H9 (cell line): ENCODE results near the gene U2AF1L4. TPM values are rescaled to one million over a fixed set of nuclear protein-coding genes. Genes with fewer than 3 reads are reported as not detected.

Experiments
- DNase-seq: peaks from one replicate; pipeline ENCODE4 v3.0.0-alpha.2; 2017
- H2AFZ ChIP-seq: one replicate; pipeline ENCODE4 v1.6.1; 2013; ENCODE audit warnings: mild to moderate bottlenecking, low read length, control low read depth, moderate library complexity
- H2AK5ac ChIP-seq: 2 replicates; pipeline ENCODE4 v1.6.1; 2013; ENCODE audit warnings: low read length, control low read depth, mixed read lengths; ENCODE audit not compliant: insufficient read length
- H2BK120ac ChIP-seq: one replicate; pipeline ENCODE4 v1.6.1; 2013; ENCODE audit warnings: low read depth, mild to moderate bottlenecking, low read length, control low read depth, inconsistent platforms; ENCODE audit not compliant: poor library complexity, severe bottlenecking
- H2BK12ac ChIP-seq: 2 replicates; pipeline ENCODE4 v1.6.1; 2013; ENCODE audit warnings: low read length, control low read depth, mixed read lengths, low read depth; ENCODE audit not compliant: insufficient read length
- H2BK15ac ChIP-seq: 2 replicates; pipeline ENCODE4 v1.6.1; 2013; ENCODE audit warnings: low read depth, low read length, control low read depth
- H2BK20ac ChIP-seq: one replicate; pipeline ENCODE4 v1.6.1; 2013; ENCODE audit warnings: low read depth, mild to moderate bottlenecking, low read length, control low read depth, inconsistent platforms; ENCODE audit not compliant: poor library complexity, severe bottlenecking
- H2BK5ac ChIP-seq: 2 replicates; pipeline ENCODE4 v1.6.1; 2013; ENCODE audit warnings: low read length, control low read depth, mixed read lengths; ENCODE audit not compliant: insufficient read length
- H3K14ac ChIP-seq: 2 replicates; pipeline ENCODE4 v1.6.1; 2013; ENCODE audit warnings: low read length, control low read depth; ENCODE audit not compliant: insufficient read depth
- H3K18ac ChIP-seq: 2 replicates; pipeline ENCODE4 v1.6.1; 2013; ENCODE audit warnings: low read depth, mild to moderate bottlenecking, mixed read lengths, low read length, control low read depth; ENCODE audit not compliant: insufficient read length
- H3K23ac ChIP-seq: 2 replicates; pipeline ENCODE4 v1.6.1; 2013; ENCODE audit warnings: low read length, control low read depth, mixed read lengths, low read depth; ENCODE audit not compliant: insufficient read length
- H3K23me2 ChIP-seq: 2 replicates; pipeline ENCODE4 v1.6.1; 2013; ENCODE audit warnings: low read depth, mild to moderate bottlenecking, mixed read lengths, low read length, control low read depth; ENCODE audit not compliant: insufficient read length, poor library complexity, severe bottlenecking
- H3K27ac ChIP-seq: 2 replicates; pipeline ENCODE4 v1.5.1; 2013; ENCODE audit warnings: low read length, control low read depth, mixed read lengths, low read depth; ENCODE audit not compliant: insufficient read length
- H3K27me3 ChIP-seq: 2 replicates; pipeline ENCODE4 v1.6.1; 2013; ENCODE audit warnings: low read length, control low read depth, inconsistent platforms; ENCODE audit not compliant: insufficient read depth
- H3K4ac ChIP-seq: 2 replicates; pipeline ENCODE4 v1.6.1; 2013; ENCODE audit warnings: low read depth, mild to moderate bottlenecking, control low read depth, inconsistent platforms, low read length, moderate library complexity
- H3K4me1 ChIP-seq: 2 replicates; pipeline ENCODE4 v1.6.1; 2013; ENCODE audit warnings: low read length, control low read depth, inconsistent platforms; ENCODE audit not compliant: insufficient read depth
- H3K4me2 ChIP-seq: 2 replicates; pipeline ENCODE4 v1.6.1; 2013; ENCODE audit warnings: low read length, control low read depth, mixed read lengths; ENCODE audit not compliant: insufficient read length, insufficient read depth
- H3K56ac ChIP-seq: 2 replicates; pipeline ENCODE4 v1.6.1; 2013; ENCODE audit warnings: low read depth, mild to moderate bottlenecking, mixed read lengths, low read length, control low read depth; ENCODE audit not compliant: insufficient read length
- H3K79me1 ChIP-seq: 2 replicates; pipeline ENCODE4 v1.6.1; 2013; ENCODE audit warnings: low read depth, mild to moderate bottlenecking, moderate library complexity, low read length, control low read depth, inconsistent platforms; ENCODE audit not compliant: insufficient read depth, poor library complexity, severe bottlenecking
- H3K79me2 ChIP-seq: 2 replicates; pipeline ENCODE4 v1.6.1; 2013; ENCODE audit warnings: low read length, control low read depth, inconsistent platforms; ENCODE audit not compliant: insufficient read depth
- H3K9ac ChIP-seq: 2 replicates; pipeline ENCODE4 v1.6.1; 2013; ENCODE audit warnings: low read length, control low read depth, mixed read lengths; ENCODE audit not compliant: insufficient read length; ENCODE audit errors: extremely low read depth
- H3K9me3 ChIP-seq: one replicate; pipeline ENCODE4 v1.6.1; 2013; ENCODE audit warnings: low read depth, low read length, inconsistent platforms; ENCODE audit not compliant: control insufficient read depth
- H3T11ph ChIP-seq: one replicate; pipeline ENCODE4 v1.6.1; 2013; ENCODE audit warnings: mild to moderate bottlenecking, low read length, control low read depth, inconsistent platforms
- H4K20me1 ChIP-seq: one replicate; pipeline ENCODE4 v1.6.1; 2013; ENCODE audit not compliant: control insufficient read depth, insufficient read length, insufficient read depth
- H4K5ac ChIP-seq: 2 replicates; pipeline ENCODE4 v1.6.1; 2013; ENCODE audit warnings: low read depth, mild to moderate bottlenecking, mixed read lengths, low read length, control low read depth; ENCODE audit not compliant: insufficient read length
- H4K8ac ChIP-seq: replicated peaks from 2 replicates; pipeline ENCODE4 v1.6.1; 2013; ENCODE audit warnings: low read length, control low read depth, mixed read lengths, low read depth; ENCODE audit not compliant: insufficient read length
- H4K91ac ChIP-seq: 2 replicates; pipeline ENCODE4 v1.6.1; 2013; ENCODE audit warnings: low read depth, mild to moderate bottlenecking, moderate library complexity, mixed read lengths, low read length, control low read depth; ENCODE audit not compliant: insufficient read length
- H3K27ac Mint-ChIP-seq, 3 experiments: 2 replicates in 2 of 3; 3 replicates in 1 of 3; pipeline ENCODE4 v1.8.0; 2020 to 2021; ENCODE audit warnings: mixed read lengths in 3 of 3, mild to moderate bottlenecking in 1 of 3, moderate library complexity in 1 of 3
- H3K27me3 Mint-ChIP-seq: 2 replicates; pipeline ENCODE4 v1.8.0; 2021; ENCODE audit warnings: low read depth, mild to moderate bottlenecking, moderate library complexity, mixed read lengths
- H3K36me3 Mint-ChIP-seq, 3 experiments: 2 replicates in 2 of 3; 3 replicates in 1 of 3; pipeline ENCODE4 v1.8.0; 2020 to 2021; ENCODE audit warnings: low read depth in 3 of 3, mixed read lengths in 3 of 3; ENCODE audit not compliant: insufficient read depth in 1 of 3
- H3K4me1 Mint-ChIP-seq, 2 experiments: 2 replicates each; pipeline ENCODE4 v1.8.0; 2020; ENCODE audit warnings: mixed read lengths in 2 of 2
- H3K4me3 Mint-ChIP-seq, 2 experiments: 2 replicates in 1 of 2; 3 replicates in 1 of 2; pipeline ENCODE4 v1.8.0; 2020 to 2021; ENCODE audit warnings: mild to moderate bottlenecking in 2 of 2, mixed read lengths in 2 of 2, moderate library complexity in 1 of 2
- H3K9me3 Mint-ChIP-seq, 2 experiments: 2 replicates in 1 of 2; 3 replicates in 1 of 2; pipeline ENCODE4 v1.8.0; 2020; ENCODE audit warnings: mild to moderate bottlenecking in 2 of 2, mixed read lengths in 2 of 2, moderate library complexity in 1 of 2
- CTCF ChIP-seq: fragments of 200-600 bp; sonication (generic); conservative IDR thresholded peaks from 3 replicates; pipeline ENCODE4 v1.8.0; 2021; ENCODE audit warnings: antibody characterized with exemption, mild to moderate bottlenecking
- WGBS: extraction: QIAGEN DNeasy Blood & Tissue Kit; methylation state at CpG from one replicate; pipeline ENCODE4 v1.1.7; 2013; ENCODE audit warnings: missing lambda C conversion rate, low lambda C conversion rate, mixed read lengths; ENCODE audit not compliant: insufficient read length; ENCODE audit errors: extremely low coverage; 5-methylcytosine and 5-hydroxymethylcytosine counted together
- total RNA-seq: library from RNA; stranded (reverse); gene quantifications from 2 replicates; pipeline ENCODE4 v1.2.1, GENCODE V29; 2021

U2AF1L4 gene
- total RNA-seq, 1 experiment from 2014 or later, result 16.8 TPM

GRCh38 chr19:35729021-35729420, 16.2 kb downstream of the U2AF1L4 start:
- Histone ChIP-seq H4K8ac (no peak overlapping the region), H2BK20ac (no peak overlapping the region), H3K79me1 (no peaks in the 10 kb centered on the region), H2AK5ac (no peak overlapping the region), H3K23me2 (no peaks in the 10 kb centered on the region), H3K23ac (no peak overlapping the region), H3K4ac (no peak overlapping the region), H3T11ph (no peak overlapping the region), H3K4me1 (no peaks in the 10 kb centered on the region), H2BK120ac (no peak overlapping the region), H2AFZ (no peak overlapping the region), H2BK15ac (no peak overlapping the region), H3K79me2 (no peaks in the 10 kb centered on the region), H2BK12ac (no peak overlapping the region), H3K14ac (no peak overlapping the region), H3K27me3 (no peaks in the 10 kb centered on the region), H3K9ac (no peak overlapping the region), H4K20me1 (no peaks in the 10 kb centered on the region), H3K9me3 (no peaks in the 10 kb centered on the region), H3K56ac (no peak overlapping the region), H3K27ac (no peak overlapping the region), H4K5ac (no peak overlapping the region), H3K4me2 (no peak overlapping the region), H3K18ac (no peak overlapping the region), H2BK5ac (no peak overlapping the region), H4K91ac (no peak overlapping the region)
- Mint-ChIP-seq H3K4me3 (no peak overlapping the region), H3K27me3 (no peaks in the 10 kb centered on the region; the same call in 1 of the 2 replicates), H3K4me1 (no peaks in the 10 kb centered on the region), H3K36me3 (peaks cover 57 to 81% (median 81%) of the 10 kb centered on the region in 3 experiments), H3K27ac (no peak overlapping the region), H3K9me3 (no peaks in the 10 kb centered on the region)
- TF ChIP-seq CTCF, result no peak
- DNase-seq, result no peak
- no CpG with 5 or more reads among the region's 18 CpGs for WGBS
